HEK293T (cell line): ENCODE measurements around the gene ISM1.

Experiments
- FOXK2 ChIP-seq: fragments of 450-650 bp; IDR thresholded peaks from 2 replicates; pipeline ENCODE4 v1.6.1; 2016; ENCODE audit warnings: mild to moderate bottlenecking
- FOXM1 ChIP-seq: fragments of 450-650 bp; IDR thresholded peaks from 2 replicates; pipeline ENCODE4 v1.6.1; 2017; ENCODE audit warnings: mild to moderate bottlenecking, borderline replicate concordance
- NFRKB ChIP-seq: fragments of 450-650 bp; IDR thresholded peaks from 2 replicates; pipeline ENCODE4 v1.6.1; 2016; ENCODE audit warnings: mild to moderate bottlenecking, moderate library complexity
- SP1 ChIP-seq: fragments of 450-650 bp; IDR thresholded peaks from 2 replicates; pipeline ENCODE4 v1.6.1; 2017
- ZNF384 ChIP-seq: fragments of 450-650 bp; IDR thresholded peaks from 2 replicates; pipeline ENCODE4 v1.6.1; 2016
- TF ChIP-seq, protein P1 (sequence below): fragments of 450-650 bp; IDR thresholded peaks from 2 replicates; pipeline ENCODE4 v1.6.1; 2016

DNA sequence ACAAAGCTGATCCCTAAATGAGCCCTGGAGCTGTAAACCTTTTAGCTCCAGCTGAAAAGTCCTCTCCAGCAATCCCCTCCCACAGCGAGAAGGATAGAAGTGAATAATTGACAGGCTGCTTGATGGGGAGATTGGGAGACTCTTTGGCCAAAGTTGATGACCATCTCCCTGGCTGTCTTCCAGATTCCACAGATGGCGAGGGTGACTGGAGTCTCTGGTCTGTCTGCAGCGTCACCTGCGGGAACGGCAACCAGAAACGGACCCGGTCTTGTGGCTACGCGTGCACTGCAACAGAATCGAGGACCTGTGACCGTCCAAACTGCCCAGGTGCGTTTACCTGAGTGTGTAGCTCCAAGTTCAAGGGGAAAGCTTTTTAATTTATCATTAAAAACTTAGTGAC is 67.3 kb downstream of the ISM1 start:
- TF ChIP-seq SP1 (no peak), NFRKB (no peak), FOXK2 (no peak), ZNF384 (no peak), FOXM1 (no peak)
- TF ChIP-seq, protein P1, sequence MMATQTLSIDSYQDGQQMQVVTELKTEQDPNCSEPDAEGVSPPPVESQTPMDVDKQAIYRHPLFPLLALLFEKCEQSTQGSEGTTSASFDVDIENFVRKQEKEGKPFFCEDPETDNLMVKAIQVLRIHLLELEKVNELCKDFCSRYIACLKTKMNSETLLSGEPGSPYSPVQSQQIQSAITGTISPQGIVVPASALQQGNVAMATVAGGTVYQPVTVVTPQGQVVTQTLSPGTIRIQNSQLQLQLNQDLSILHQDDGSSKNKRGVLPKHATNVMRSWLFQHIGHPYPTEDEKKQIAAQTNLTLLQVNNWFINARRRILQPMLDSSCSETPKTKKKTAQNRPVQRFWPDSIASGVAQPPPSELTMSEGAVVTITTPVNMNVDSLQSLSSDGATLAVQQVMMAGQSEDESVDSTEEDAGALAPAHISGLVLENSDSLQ = no peak
